ENCODE results near the gene WNT1. TPM values are rescaled to one million over a fixed set of nuclear protein-coding genes. Genes with fewer than 3 reads are reported as not detected.

Gene WNT1
- total and polyA plus RNA-seq, 10 of the 15 experiments (the other 5 are each of a cell fraction or from before 2014, with no cell fraction given), result not detected

GRCh38 chr12:48973941-48974673 is 4.0 kb upstream of the WNT1 start:
- H3K9ac ChIP-seq (ENCODE audit: control insufficient read depth, insufficient read depth, low read length), result no peak overlapping the region
- no peaks in the 10 kb centered on the region for H3K9me3 ChIP-seq (replicated peaks; ENCODE audit: control insufficient read depth, insufficient read depth, low read length)
- ChIA-PET SMC1A (ENCODE audit: uncharacterized antibody, unreplicated experiment) (interaction anchor here (1.3 to 1.6 kb wide), 2 partner anchors 14 to 17 kb away, joined by 4 read pairs; partner anchors contain the start of gene ARF3), CTCF (interaction anchor here (0.6 to 7.1 kb wide), 11 partner anchors 9 to 1250 kb away, joined by 3 to 65 read pairs (median 4); partner anchors contain the start of genes ARF3 and DDX23), RAD21 (ENCODE audit: unreplicated experiment) (interaction anchor here (1.3 to 1.8 kb wide), 3 partner anchors 14 to 121 kb away, joined by 3 to 10 read pairs (median 4); no protein-coding TSS in a partner anchor), POLR2A (interaction anchor here (0.6 kb wide), 1 partner anchor 48 kb away, joined by 5 read pairs; no protein-coding TSS in a partner anchor)
- H3K27me3 ChIP-seq (replicated peaks in 1 of 2; ENCODE audit: control insufficient read depth in 2 of 2, insufficient read depth in 2 of 2, low read length in 1 of 2), result peaks cover 24 to 38% of the 10 kb centered on the region in 2 experiments
- BruUV-seq (replicated peaks), result no TSS peak
- in situ Hi-C loops (cut with MboI) (no loop called here), intact Hi-C loops (cut with micrococcal nuclease; ENCODE audit: unreplicated experiment) (no loop called here)
- peaks cover 50% of the 10 kb centered on the region for H3K4me1 ChIP-seq (ENCODE audit: control insufficient read depth, insufficient read depth, low read length)
- FAIRE-seq, result no peak
- H3K4me2 ChIP-seq (ENCODE audit: control insufficient read depth, insufficient read depth), result no peak overlapping the region
- no peak for DNase-seq (ENCODE audit: low read depth, low spot score)
- no peak overlapping the region for H3K4me3 ChIP-seq
- H2AFZ ChIP-seq (ENCODE audit: control insufficient read depth, low read depth, low read length), result no peak overlapping the region
- H3K27ac ChIP-seq (ENCODE audit: control insufficient read depth, insufficient read depth), result no peak overlapping the region
- H3K79me2 ChIP-seq (ENCODE audit: control insufficient read depth, insufficient read depth, low read length), result no peaks in the 10 kb centered on the region
- ATAC-seq, result peak; percentile 51
- no peaks in the 10 kb centered on the region; the same call in 1 of the 2 replicates for H4K20me1 ChIP-seq (ENCODE audit: control insufficient read depth, insufficient read depth)
- WGBS (ENCODE audit: insufficient coverage, insufficient replicate concordance, low lambda C conversion rate, missing lambda C conversion rate), result 30% methylated on average over 19 of the region's 19 CpGs
- no peaks in the 10 kb centered on the region for H3K36me3 ChIP-seq (ENCODE audit: control insufficient read depth in 2 of 2, insufficient read depth in 2 of 2, low read length in 1 of 2)
- no peak for TF ChIP-seq PBX3 (IDR thresholded peaks at IDR 0.05; ENCODE audit: insufficient replicate concordance, low read depth, low read length)
- TF ChIP-seq NFYA (IDR thresholded peaks at IDR 0.05; ENCODE audit: borderline replicate concordance, low read depth, low read length), result no peak
- no peak for TF ChIP-seq NR2F1 (conservative IDR thresholded peaks at IDR 0.05)
- no peak for TF ChIP-seq SUZ12 (IDR thresholded peaks at IDR 0.05; ENCODE audit: unreplicated experiment)
- TF ChIP-seq MTA3 (IDR thresholded peaks at IDR 0.05; ENCODE audit: borderline replicate concordance, low read length), result no peak
- peak; percentile 32; the same call in 1 of the 2 replicates for TF ChIP-seq SMC3 (IDR thresholded peaks at IDR 0.05; ENCODE audit: borderline replicate concordance, low read length)
- no peak for TF ChIP-seq ZNF592 (IDR thresholded peaks at IDR 0.05)
- TF ChIP-seq ELK1 (IDR thresholded peaks at IDR 0.05; ENCODE audit: low read depth, low read length), result no peak
- TF ChIP-seq PAX8 (IDR thresholded peaks at IDR 0.05), result no peak
- no peak for TF ChIP-seq POU2F2 (IDR thresholded peaks at IDR 0.05; ENCODE audit: borderline replicate concordance, low read depth, low read length)
- TF ChIP-seq CTCF (IDR thresholded peaks at IDR 0.05 in 2 of 3, conservative IDR thresholded peaks at IDR 0.05 in 1 of 3; ENCODE audit: control insufficient read depth in 2 of 3, extremely low read depth in 1 of 3, insufficient read depth in 1 of 3, low read depth in 3 of 3, low read length in 3 of 3), result peak; percentile 53 to 79 (median 58)
- TF ChIP-seq RAD21 (IDR thresholded peaks at IDR 0.05; ENCODE audit: insufficient read depth, low read depth, low read length), result peak; percentile 24; the same call in 1 of the 2 replicates
- TF ChIP-seq NFYB (IDR thresholded peaks at IDR 0.05; ENCODE audit: insufficient read depth, low read depth, low read length), result no peak
- no peak for TF ChIP-seq SMAD5 (IDR thresholded peaks at IDR 0.05; ENCODE audit: low read depth)

Measured in GM12878 (cell line).